ENCODE measurements around the gene NFIA. TPM values are rescaled to one million over a fixed set of nuclear protein-coding genes. Genes with fewer than 3 reads are reported as not detected.

NFIA gene
- total RNA-seq, 1 experiment from 2014 or later = 38.6 TPM

- H3K9me3 Mint-ChIP-seq (ENCODE audit: low read depth, unreplicated experiment) = no peaks in the 10 kb centered on the region
- no peaks in the 10 kb centered on the region for H3K27me3 Mint-ChIP-seq (ENCODE audit: unreplicated experiment)
- no peak for TF ChIP-seq CTCF (IDR thresholded peaks at IDR 0.05; ENCODE audit: unreplicated experiment)
- intact Hi-C loops (cut with micrococcal nuclease; ENCODE audit: unreplicated experiment) = loop anchor here (10.0 kb wide), 1 partner anchor 231 kb away; no protein-coding TSS in a partner anchor
- no peak for DNase-seq
- no TSS peak for BruUV-seq (replicated peaks)
- H3K27ac Mint-ChIP-seq (ENCODE audit: unreplicated experiment) = no peak overlapping the region
- H3K36me3 Mint-ChIP-seq (ENCODE audit: insufficient read depth, unreplicated experiment) = peaks cover 25% of the 10 kb centered on the region
- CTCF ChIA-PET = no interaction called here
- peaks cover 33% of the 10 kb centered on the region for H3K4me1 Mint-ChIP-seq (ENCODE audit: low read depth, unreplicated experiment)
- H3K4me3 Mint-ChIP-seq (ENCODE audit: low read depth, unreplicated experiment) = no peak overlapping the region
Observed at GRCh38 chr1:61455400-61455799, 373.0 kb downstream of the NFIA start.

- peaks cover 15% of the 10 kb centered on the region for H3K4me1 Mint-ChIP-seq (ENCODE audit: low read depth, unreplicated experiment)
- DNase-seq = no peak
- TF ChIP-seq CTCF (IDR thresholded peaks at IDR 0.05; ENCODE audit: unreplicated experiment) = no peak
- no TSS peak for BruUV-seq (replicated peaks)
- no peak overlapping the region for H3K4me3 Mint-ChIP-seq (ENCODE audit: low read depth, unreplicated experiment)
- no peaks in the 10 kb centered on the region for H3K9me3 Mint-ChIP-seq (ENCODE audit: low read depth, unreplicated experiment)
- H3K27ac Mint-ChIP-seq (ENCODE audit: unreplicated experiment) = no peak overlapping the region
- H3K27me3 Mint-ChIP-seq (ENCODE audit: unreplicated experiment) = no peaks in the 10 kb centered on the region
- peaks cover 20% of the 10 kb centered on the region for H3K36me3 Mint-ChIP-seq (ENCODE audit: insufficient read depth, unreplicated experiment)
- intact Hi-C loops (cut with micrococcal nuclease; ENCODE audit: unreplicated experiment) = loop anchor here (10.0 kb wide), 1 partner anchor 233 kb away; no protein-coding TSS in a partner anchor
- CTCF ChIA-PET = no interaction called here
Observed at GRCh38 chr1:61457526-61458040, 375.2 kb downstream of the NFIA start.

- no TSS peak for BruUV-seq (replicated peaks)
- Mint-ChIP-seq H3K36me3 (ENCODE audit: insufficient read depth, unreplicated experiment) (peaks cover 11% of the 10 kb centered on the region), H3K27me3 (ENCODE audit: unreplicated experiment) (no peaks in the 10 kb centered on the region), H3K4me3 (ENCODE audit: low read depth, unreplicated experiment) (no peak overlapping the region), H3K4me1 (ENCODE audit: low read depth, unreplicated experiment) (no peaks in the 10 kb centered on the region), H3K9me3 (ENCODE audit: low read depth, unreplicated experiment) (no peaks in the 10 kb centered on the region), H3K27ac (ENCODE audit: unreplicated experiment) (no peak overlapping the region)
- intact Hi-C loops (cut with micrococcal nuclease; ENCODE audit: unreplicated experiment) = loop anchor here (10.0 kb wide), 1 partner anchor 235 kb away; no protein-coding TSS in a partner anchor
- CTCF ChIA-PET = no interaction called here
- no peak for DNase-seq
- no peak for TF ChIP-seq CTCF (IDR thresholded peaks at IDR 0.05; ENCODE audit: unreplicated experiment)
Observed at GRCh38 chr1:61459345-61459744, 377.0 kb downstream of the NFIA start.

- H3K36me3 Mint-ChIP-seq (ENCODE audit: insufficient read depth, unreplicated experiment) = peaks cover 9% of the 10 kb centered on the region
- CTCF ChIA-PET = interaction anchor here (0.6 kb wide), 1 partner anchor 134 kb away, joined by 5 read pairs; no protein-coding TSS in a partner anchor
- no peaks in the 10 kb centered on the region for H3K4me1 Mint-ChIP-seq (ENCODE audit: low read depth, unreplicated experiment)
- H3K9me3 Mint-ChIP-seq (ENCODE audit: low read depth, unreplicated experiment) = no peaks in the 10 kb centered on the region
- H3K27ac Mint-ChIP-seq (ENCODE audit: unreplicated experiment) = no peak overlapping the region
- no TSS peak for BruUV-seq (replicated peaks)
- H3K4me3 Mint-ChIP-seq (ENCODE audit: low read depth, unreplicated experiment) = no peak overlapping the region
- intact Hi-C loops (cut with micrococcal nuclease; ENCODE audit: unreplicated experiment) = no loop called here
- H3K27me3 Mint-ChIP-seq (ENCODE audit: unreplicated experiment) = no peaks in the 10 kb centered on the region
- DNase-seq = no peak
- TF ChIP-seq CTCF (IDR thresholded peaks at IDR 0.05; ENCODE audit: unreplicated experiment) = no peak
Observed at GRCh38 chr1:61460191-61460590, 377.8 kb downstream of the NFIA start.

All from Calu3 (cell line).